Endothelial cell of umbilical vein (primary cell): ENCODE measurements around the gene BMPR1A. TPM values are rescaled to one million over a fixed set of nuclear protein-coding genes. Genes with fewer than 3 reads are reported as not detected.

Experiments
- BruUV-seq: library from RNA; stranded (reverse); fragments of 400-500 nt; replicated peaks from 2 replicates; lab custom pipeline; 2021; lab: Mats Ljungman, UMichigan
- CTCF ChIA-PET: fragments of 300-600, 350-600 bp; sonication (Branson Sonifier 250); formaldehyde crosslinking; loops from one replicate; lab custom pipeline; 2021; ENCODE audit warnings: antibody characterized with exemption, inconsistent platforms; lab: Charles Lee
- POLR2A ChIA-PET: fragments of 300-600, 350-600 bp; sonication (Branson Sonifier 250); formaldehyde crosslinking; loops from one replicate; lab custom pipeline; 2021; ENCODE audit warnings: antibody characterized with exemption, inconsistent platforms; lab: Charles Lee
- DNase-seq: peaks from one replicate; pipeline ENCODE4 v3.0.0-alpha.2; 2011; ENCODE audit warnings: low read depth, low spot score
- FAIRE-seq: peaks from 2 replicates; lab custom pipeline; 2011; peaks lifted over from hg19 to GRCh38; lab: Jason Lieb, UNC
- H2AFZ ChIP-seq: 2 replicates; pipeline ENCODE4 v1.6.0; 2012; ENCODE audit warnings: low read depth, low read length, control low read depth, inconsistent platforms
- H3K27ac ChIP-seq: 2 replicates; pipeline ENCODE4 v1.5.1; 2011; ENCODE audit warnings: low read depth, mild to moderate bottlenecking, control low read depth, low read length, moderate library complexity; ENCODE audit not compliant: insufficient read depth
- H3K27me3 ChIP-seq, 2 experiments: 2 replicates each; pipeline versions ENCODE4 v1.6.0 to v1.6.1; 2011; ENCODE audit warnings: low read length in 2 of 2, mixed read lengths in 1 of 2; ENCODE audit not compliant: control insufficient read depth in 2 of 2, insufficient read depth in 2 of 2
- H3K36me3 ChIP-seq, 2 experiments: 2 replicates in 1 of 2; 3 replicates in 1 of 2; pipeline ENCODE4 v1.5.1; 2011; ENCODE audit warnings: low read length in 2 of 2, mild to moderate bottlenecking in 1 of 2, moderate library complexity in 1 of 2; ENCODE audit not compliant: control insufficient read depth in 2 of 2, insufficient read depth in 2 of 2; ENCODE audit errors: extremely low read depth in 1 of 2
- H3K4me1 ChIP-seq: 3 replicates; pipeline ENCODE4 v1.5.1; 2011; ENCODE audit warnings: mild to moderate bottlenecking, low read length; ENCODE audit not compliant: control insufficient read depth, insufficient read depth; ENCODE audit errors: extremely low read depth
- H3K4me2 ChIP-seq: 2 replicates; pipeline ENCODE4 v1.6.1; 2011; ENCODE audit warnings: low read length, control low read depth, mixed read lengths; ENCODE audit not compliant: insufficient read depth
- H3K4me3 ChIP-seq, 3 experiments: fragments of 200-600 bp in 1 of 3; sonication (generic), shearing (Covaris generic) in 1 of 3; replicated peaks in 1 of 3; 2 replicates each; pipeline ENCODE4 v1.5.1; 2011 to 2016; ENCODE audit warnings: control low read depth in 3 of 3, low read length in 3 of 3, mild to moderate bottlenecking in 2 of 3, inconsistent platforms in 1 of 3, low read depth in 1 of 3, moderate library complexity in 1 of 3; ENCODE audit not compliant: insufficient read depth in 1 of 3
- H3K79me2 ChIP-seq: 2 replicates; pipeline ENCODE4 v1.6.0; 2012; ENCODE audit warnings: low read length, inconsistent platforms; ENCODE audit not compliant: control insufficient read depth, insufficient read depth
- H3K9ac ChIP-seq: replicated peaks from 2 replicates; pipeline ENCODE3; 2011; ENCODE audit warnings: low read length, control low read depth; ENCODE audit not compliant: insufficient read depth; ENCODE audit errors: extremely low read depth
- H3K9me1 ChIP-seq: replicated peaks from 3 replicates; pipeline ENCODE4 v1.6.0; 2011; ENCODE audit warnings: mild to moderate bottlenecking, low read length; ENCODE audit not compliant: control insufficient read depth, insufficient read depth; ENCODE audit errors: extremely low read depth
- H3K9me3 ChIP-seq: replicated peaks from 2 replicates; pipeline ENCODE4 v1.5.1; 2012; ENCODE audit warnings: low read length, inconsistent platforms; ENCODE audit not compliant: control insufficient read depth, insufficient read depth
- H4K20me1 ChIP-seq: replicated peaks from 2 replicates; pipeline ENCODE3; 2011; ENCODE audit warnings: mild to moderate bottlenecking, low read length; ENCODE audit not compliant: control insufficient read depth, insufficient read depth; ENCODE audit errors: extremely low read depth
- EZH2 ChIP-seq: IDR thresholded peaks from 2 replicates; pipeline ENCODE4 v1.6.1; 2012; ENCODE audit warnings: borderline replicate concordance, low read depth, mild to moderate bottlenecking, moderate library complexity, low read length, inconsistent platforms; ENCODE audit not compliant: severe bottlenecking
- FOS ChIP-seq: IDR thresholded peaks from 2 replicates; pipeline ENCODE4 v1.6.1; 2011; ENCODE audit warnings: mild to moderate bottlenecking, low read length, moderate library complexity, borderline replicate concordance; ENCODE audit not compliant: insufficient read depth
- GATA2 ChIP-seq: IDR thresholded peaks from 2 replicates; pipeline ENCODE4 v1.7.0; 2011; ENCODE audit warnings: low read depth, mild to moderate bottlenecking, moderate library complexity, mixed read lengths, low read length; ENCODE audit not compliant: insufficient read length, insufficient read depth
- JUN ChIP-seq: IDR thresholded peaks from 2 replicates; pipeline ENCODE4 v1.6.1; 2011; ENCODE audit warnings: borderline replicate concordance, low read depth; ENCODE audit not compliant: insufficient read length, insufficient read depth
- MYC ChIP-seq: IDR thresholded peaks from one replicate; pipeline ENCODE4 v1.6.1; 2011; ENCODE audit warnings: mild to moderate bottlenecking, low read depth, low read length
- POLR2A ChIP-seq: IDR thresholded peaks from 2 replicates; pipeline ENCODE4 v1.6.1; 2012; ENCODE audit warnings: low read depth, mild to moderate bottlenecking, control low read depth, low read length
- POLR2AphosphoS5 ChIP-seq: IDR thresholded peaks from 2 replicates; pipeline ENCODE4 v1.6.1; 2012; ENCODE audit warnings: low read depth, mild to moderate bottlenecking, control low read depth, low read length, moderate library complexity; ENCODE audit not compliant: insufficient read depth
- dilution Hi-C: fragments of 300-500 bp; cut with MboI; formaldehyde crosslinking; loops from one replicate; pipeline ENCODE4 v1.15.0; 2019; ENCODE audit warnings: low sequenced_read_pairs; ENCODE audit not compliant: extremely low pct_ligation_motif_present
- intact Hi-C: fragments of 100-400 bp; cut with micrococcal nuclease; formaldehyde crosslinking; loops from one replicate; pipeline ENCODE4 v1.10.0; 2022
- polyA plus RNA-seq, 4 experiments: library from polyadenylated mRNA; depleted of rRNA in 3 of 4; stranded (reverse) in 3 of 4; unstranded in 1 of 4; fragments of >200 nt; gene quantifications; 2 replicates each; pipeline versions ENCODE4 v1.2.1 to v1.2.3, GENCODE V29; 2011 to 2012; ENCODE audit warnings: missing spikeins in 1 of 4
- total RNA-seq: library from RNA; stranded (reverse); gene quantifications from 2 replicates; pipeline ENCODE4 v1.2.3, GENCODE V29; 2021
- TF ChIP-seq, protein P1 (sequence below): IDR thresholded peaks from 2 replicates; pipeline ENCODE4 v1.6.1; 2011; ENCODE audit not compliant: insufficient read depth, insufficient read length
- TF ChIP-seq, protein P2 (sequence below), 2 donors: IDR thresholded peaks; 1 replicate in 1 of 2; 2 replicates in 1 of 2; pipeline ENCODE4 v1.5.1; 2011; ENCODE audit warnings: low read length in 2 of 2, mild to moderate bottlenecking in 2 of 2, moderate library complexity in 2 of 2, control low read depth in 1 of 2, inconsistent platforms in 1 of 2, low read depth in 1 of 2; ENCODE audit not compliant: insufficient read depth in 1 of 2; ENCODE audit errors: extremely low read depth in 1 of 2

Gene BMPR1A
- total and polyA plus RNA-seq, 2 donors (not counting 3 experiments of a cell fraction or from before 2014, with no cell fraction given): not detected

DNA sequence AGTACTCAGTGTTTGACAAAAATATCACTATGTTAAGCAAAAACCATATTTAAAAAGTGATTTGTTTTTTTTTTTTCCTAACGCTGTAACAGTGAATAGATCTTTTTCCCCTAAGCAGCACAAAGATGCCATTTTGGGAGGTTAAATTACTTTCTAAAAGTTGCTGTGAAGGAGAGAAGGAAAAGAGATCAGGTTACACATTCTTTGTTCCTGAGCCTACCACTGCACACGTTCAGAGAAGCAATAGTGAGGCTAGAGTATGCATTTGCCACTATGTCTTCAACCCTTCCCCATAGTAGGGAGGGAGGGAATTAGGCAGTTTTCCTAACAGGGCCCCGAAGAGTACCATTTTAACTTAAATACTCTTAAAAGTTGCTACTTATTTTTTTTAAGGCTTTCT is 38.9 kb downstream of the BMPR1A start:
- no peak overlapping the region for H2AFZ ChIP-seq
- POLR2A ChIA-PET: no interaction called here
- no peaks in the 10 kb centered on the region for H3K9me1 ChIP-seq
- H3K9me3 ChIP-seq: no peaks in the 10 kb centered on the region
- CTCF ChIA-PET: interaction anchor here (0.9 kb wide), 1 partner anchor 19 kb away, joined by 3 read pairs; no protein-coding TSS in a partner anchor
- H3K4me1 ChIP-seq: no peaks in the 10 kb centered on the region
- H3K4me3 ChIP-seq: no peak overlapping the region
- H3K27me3 ChIP-seq: peaks cover 14 to 38% of the 10 kb centered on the region in 2 experiments
- dilution Hi-C loops (no loop called here), intact Hi-C loops (no loop called here)
- no peaks in the 10 kb centered on the region for H3K79me2 ChIP-seq
- no peaks in the 10 kb centered on the region for H3K36me3 ChIP-seq
- DNase-seq: no peak
- no peak overlapping the region for H3K4me2 ChIP-seq
- H3K27ac ChIP-seq: no peak overlapping the region
- peaks cover 2% of the 10 kb centered on the region for H4K20me1 ChIP-seq
- BruUV-seq: no TSS peak
- TF ChIP-seq POLR2A (no peak), GATA2 (no peak), FOS (no peak), POLR2AphosphoS5 (no peak), EZH2 (no peak), JUN (no peak), MYC (no peak)
- TF ChIP-seq, protein P1, sequence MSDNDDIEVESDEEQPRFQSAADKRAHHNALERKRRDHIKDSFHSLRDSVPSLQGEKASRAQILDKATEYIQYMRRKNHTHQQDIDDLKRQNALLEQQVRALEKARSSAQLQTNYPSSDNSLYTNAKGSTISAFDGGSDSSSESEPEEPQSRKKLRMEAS: no peak
- TF ChIP-seq, protein P2, sequence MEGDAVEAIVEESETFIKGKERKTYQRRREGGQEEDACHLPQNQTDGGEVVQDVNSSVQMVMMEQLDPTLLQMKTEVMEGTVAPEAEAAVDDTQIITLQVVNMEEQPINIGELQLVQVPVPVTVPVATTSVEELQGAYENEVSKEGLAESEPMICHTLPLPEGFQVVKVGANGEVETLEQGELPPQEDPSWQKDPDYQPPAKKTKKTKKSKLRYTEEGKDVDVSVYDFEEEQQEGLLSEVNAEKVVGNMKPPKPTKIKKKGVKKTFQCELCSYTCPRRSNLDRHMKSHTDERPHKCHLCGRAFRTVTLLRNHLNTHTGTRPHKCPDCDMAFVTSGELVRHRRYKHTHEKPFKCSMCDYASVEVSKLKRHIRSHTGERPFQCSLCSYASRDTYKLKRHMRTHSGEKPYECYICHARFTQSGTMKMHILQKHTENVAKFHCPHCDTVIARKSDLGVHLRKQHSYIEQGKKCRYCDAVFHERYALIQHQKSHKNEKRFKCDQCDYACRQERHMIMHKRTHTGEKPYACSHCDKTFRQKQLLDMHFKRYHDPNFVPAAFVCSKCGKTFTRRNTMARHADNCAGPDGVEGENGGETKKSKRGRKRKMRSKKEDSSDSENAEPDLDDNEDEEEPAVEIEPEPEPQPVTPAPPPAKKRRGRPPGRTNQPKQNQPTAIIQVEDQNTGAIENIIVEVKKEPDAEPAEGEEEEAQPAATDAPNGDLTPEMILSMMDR (IDR thresholded peaks at IDR 0.05; ENCODE audit: extremely low read depth in 1 of 2, insufficient read depth in 1 of 2, low read depth in 1 of 2, low read length in 2 of 2): no peak
- no peak for FAIRE-seq
- no peak overlapping the region for H3K9ac ChIP-seq
